Measurements from ENCODE around the gene BCO2. TPM values are rescaled to one million over a fixed set of nuclear protein-coding genes. Genes with fewer than 3 reads are reported as not detected.
"Not testable (repeated sequence)": the region's sequence is repeated elsewhere in the genome, so short reads cannot be mapped to it uniquely, and the experiment has no call there.

BCO2 gene
- total RNA-seq, 3 donors from 2014 or later: 3.4 to 10.8 (median 5.2) TPM

GRCh38 chr11:112195951-112196351 is 20.6 kb downstream of the BCO2 start:
- TF ChIP-seq, protein P1, sequence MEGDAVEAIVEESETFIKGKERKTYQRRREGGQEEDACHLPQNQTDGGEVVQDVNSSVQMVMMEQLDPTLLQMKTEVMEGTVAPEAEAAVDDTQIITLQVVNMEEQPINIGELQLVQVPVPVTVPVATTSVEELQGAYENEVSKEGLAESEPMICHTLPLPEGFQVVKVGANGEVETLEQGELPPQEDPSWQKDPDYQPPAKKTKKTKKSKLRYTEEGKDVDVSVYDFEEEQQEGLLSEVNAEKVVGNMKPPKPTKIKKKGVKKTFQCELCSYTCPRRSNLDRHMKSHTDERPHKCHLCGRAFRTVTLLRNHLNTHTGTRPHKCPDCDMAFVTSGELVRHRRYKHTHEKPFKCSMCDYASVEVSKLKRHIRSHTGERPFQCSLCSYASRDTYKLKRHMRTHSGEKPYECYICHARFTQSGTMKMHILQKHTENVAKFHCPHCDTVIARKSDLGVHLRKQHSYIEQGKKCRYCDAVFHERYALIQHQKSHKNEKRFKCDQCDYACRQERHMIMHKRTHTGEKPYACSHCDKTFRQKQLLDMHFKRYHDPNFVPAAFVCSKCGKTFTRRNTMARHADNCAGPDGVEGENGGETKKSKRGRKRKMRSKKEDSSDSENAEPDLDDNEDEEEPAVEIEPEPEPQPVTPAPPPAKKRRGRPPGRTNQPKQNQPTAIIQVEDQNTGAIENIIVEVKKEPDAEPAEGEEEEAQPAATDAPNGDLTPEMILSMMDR (IDR thresholded peaks at IDR 0.05): no peak
- TF ChIP-seq POLR2A (IDR thresholded peaks at IDR 0.05) (no peak), POLR2AphosphoS5 (IDR thresholded peaks at IDR 0.05) (no peak)
- intact Hi-C loops (cut with DNase I; ENCODE audit: low total_unique reads): no loop called here
- no peak for DNase-seq (ENCODE audit: low spot score in 2 of 2)
- Histone ChIP-seq H3K27ac (no peak overlapping the region), H3K27me3 (no peaks in the 10 kb centered on the region), H3K36me3 (no peaks in the 10 kb centered on the region), H3K4me1 (no peaks in the 10 kb centered on the region), H3K4me3 (no peak overlapping the region), H3K9me3 (no peaks in the 10 kb centered on the region)

- H3K36me3 ChIP-seq: no peaks in the 10 kb centered on the region
- TF ChIP-seq POLR2A (IDR thresholded peaks at IDR 0.05) (no peak), POLR2AphosphoS5 (IDR thresholded peaks at IDR 0.05) (no peak)
- TF ChIP-seq, protein P1 (IDR thresholded peaks at IDR 0.05): no peak
- no peaks in the 10 kb centered on the region for H3K4me1 ChIP-seq
- no peak for DNase-seq (ENCODE audit: low spot score in 2 of 2)
- H3K27ac ChIP-seq: no peak overlapping the region
- no peaks in the 10 kb centered on the region for H3K9me3 ChIP-seq
- H3K4me3 ChIP-seq: no peak overlapping the region
- intact Hi-C loops (cut with DNase I; ENCODE audit: low total_unique reads): no loop called here
- no peaks in the 10 kb centered on the region for H3K27me3 ChIP-seq
Observed at GRCh38 chr11:112196519-112197087, 21.3 kb downstream of the BCO2 start.

DNA sequence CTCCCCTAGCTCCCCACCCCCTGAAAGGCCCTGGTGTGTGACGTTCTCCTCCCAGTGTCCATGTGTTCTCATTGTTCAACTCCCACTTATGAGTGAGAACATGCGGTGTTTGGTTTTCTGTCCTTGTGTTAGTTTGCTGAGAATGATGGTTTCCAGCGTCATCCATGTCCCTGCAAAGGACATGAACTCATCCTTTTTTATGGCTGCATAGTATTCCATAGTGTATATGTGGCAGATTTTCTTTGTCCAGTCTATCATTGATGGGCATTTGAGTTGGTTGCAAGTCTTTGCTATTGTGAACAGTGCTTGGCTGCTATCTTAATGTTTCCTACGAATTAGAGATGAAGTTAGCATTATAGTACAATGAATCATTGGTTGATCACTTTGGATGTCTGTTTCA is 23.8 kb downstream of the BCO2 start:
- H3K27ac ChIP-seq; H3K4me1 ChIP-seq; H3K36me3 ChIP-seq; DNase-seq (ENCODE audit: low spot score in 2 of 2); intact Hi-C loops (cut with DNase I; ENCODE audit: low total_unique reads); H3K4me3 ChIP-seq; H3K27me3 ChIP-seq; H3K9me3 ChIP-seq: not testable (repeated sequence)

DNA sequence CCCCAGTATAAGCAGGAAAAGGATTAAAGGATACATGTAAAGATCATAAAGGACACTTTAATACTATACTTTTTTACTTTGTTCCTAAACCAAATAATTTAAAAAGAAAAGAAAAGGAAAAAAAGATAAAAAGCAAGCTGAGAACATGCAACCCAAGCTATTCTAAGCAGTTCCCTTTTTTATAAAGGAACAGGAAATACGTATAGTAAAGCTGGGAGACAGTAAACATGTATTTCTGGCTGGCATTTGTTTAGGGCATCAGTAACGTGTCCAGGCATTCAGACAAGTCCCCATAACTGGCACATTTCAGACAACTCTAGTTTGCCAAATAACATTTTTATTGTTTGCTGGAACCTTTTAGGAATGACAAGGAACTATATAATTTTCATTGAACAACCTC is 24.9 kb downstream of the BCO2 start:
- no peak for TF ChIP-seq POLR2AphosphoS5 (IDR thresholded peaks at IDR 0.05)
- TF ChIP-seq POLR2A (IDR thresholded peaks at IDR 0.05): no peak
- TF ChIP-seq, protein P1 (IDR thresholded peaks at IDR 0.05): no peak
- Histone ChIP-seq H3K4me3 (no peak overlapping the region), H3K9me3 (no peaks in the 10 kb centered on the region), H3K27ac (no peak overlapping the region), H3K27me3 (no peaks in the 10 kb centered on the region), H3K36me3 (no peaks in the 10 kb centered on the region), H3K4me1 (no peaks in the 10 kb centered on the region)
- no peak for DNase-seq (ENCODE audit: low spot score in 2 of 2)
- intact Hi-C loops (cut with DNase I; ENCODE audit: low total_unique reads): no loop called here

GRCh38 chr11:112206071-112206470 is 30.8 kb downstream of the BCO2 start:
- TF ChIP-seq, protein P1 (IDR thresholded peaks at IDR 0.05): no peak
- TF ChIP-seq POLR2A (IDR thresholded peaks at IDR 0.05): no peak
- no peak for TF ChIP-seq POLR2AphosphoS5 (IDR thresholded peaks at IDR 0.05)
- intact Hi-C loops (cut with DNase I; ENCODE audit: low total_unique reads): no loop called here
- no peaks in the 10 kb centered on the region for H3K36me3 ChIP-seq
- no peaks in the 10 kb centered on the region for H3K9me3 ChIP-seq
- no peak for DNase-seq (ENCODE audit: low spot score in 2 of 2)
- no peaks in the 10 kb centered on the region for H3K4me1 ChIP-seq
- H3K27me3 ChIP-seq: no peaks in the 10 kb centered on the region
- no peak overlapping the region for H3K27ac ChIP-seq
- H3K4me3 ChIP-seq: no peak overlapping the region

- Histone ChIP-seq H3K27ac (no peak overlapping the region), H3K9me3 (no peaks in the 10 kb centered on the region), H3K4me3 (no peak overlapping the region), H3K4me1 (no peaks in the 10 kb centered on the region), H3K27me3 (no peaks in the 10 kb centered on the region), H3K36me3 (no peaks in the 10 kb centered on the region)
- no peak for DNase-seq (ENCODE audit: low spot score in 2 of 2)
- intact Hi-C loops (cut with DNase I; ENCODE audit: low total_unique reads): no loop called here
- TF ChIP-seq, protein P1 (IDR thresholded peaks at IDR 0.05): no peak
- no peak for TF ChIP-seq POLR2AphosphoS5 (IDR thresholded peaks at IDR 0.05)
- TF ChIP-seq POLR2A (IDR thresholded peaks at IDR 0.05): no peak
Observed at GRCh38 chr11:112210890-112211289, 35.6 kb downstream of the BCO2 start.

Measured in breast epithelium (tissue), 4 donors.